NCI-H1436 (cell line): ENCODE results near the gene FUT1.

ENCODE experiments used
- DNase-seq: peaks from one replicate; lab custom pipeline; 2025; lab: John Stamatoyannopoulos, UW

The FUT1 gene

GRCh38 chr19:48741129-48741999 is 11.1 kb downstream of the FUT1 start:
- no peak for DNase-seq

- no peak for DNase-seq
Measured at GRCh38 chr19:48740164-48740972, 12.1 kb downstream of the FUT1 start, which contains the start of gene RASIP1. RASIP1 (minus strand) TSS chr19:48740610; CDS start chr19:48740282, 328 bp downstream.

- DNase-seq: no peak
Measured at GRCh38 chr19:48739404-48740163, 12.9 kb downstream of the FUT1 start.

DNA sequence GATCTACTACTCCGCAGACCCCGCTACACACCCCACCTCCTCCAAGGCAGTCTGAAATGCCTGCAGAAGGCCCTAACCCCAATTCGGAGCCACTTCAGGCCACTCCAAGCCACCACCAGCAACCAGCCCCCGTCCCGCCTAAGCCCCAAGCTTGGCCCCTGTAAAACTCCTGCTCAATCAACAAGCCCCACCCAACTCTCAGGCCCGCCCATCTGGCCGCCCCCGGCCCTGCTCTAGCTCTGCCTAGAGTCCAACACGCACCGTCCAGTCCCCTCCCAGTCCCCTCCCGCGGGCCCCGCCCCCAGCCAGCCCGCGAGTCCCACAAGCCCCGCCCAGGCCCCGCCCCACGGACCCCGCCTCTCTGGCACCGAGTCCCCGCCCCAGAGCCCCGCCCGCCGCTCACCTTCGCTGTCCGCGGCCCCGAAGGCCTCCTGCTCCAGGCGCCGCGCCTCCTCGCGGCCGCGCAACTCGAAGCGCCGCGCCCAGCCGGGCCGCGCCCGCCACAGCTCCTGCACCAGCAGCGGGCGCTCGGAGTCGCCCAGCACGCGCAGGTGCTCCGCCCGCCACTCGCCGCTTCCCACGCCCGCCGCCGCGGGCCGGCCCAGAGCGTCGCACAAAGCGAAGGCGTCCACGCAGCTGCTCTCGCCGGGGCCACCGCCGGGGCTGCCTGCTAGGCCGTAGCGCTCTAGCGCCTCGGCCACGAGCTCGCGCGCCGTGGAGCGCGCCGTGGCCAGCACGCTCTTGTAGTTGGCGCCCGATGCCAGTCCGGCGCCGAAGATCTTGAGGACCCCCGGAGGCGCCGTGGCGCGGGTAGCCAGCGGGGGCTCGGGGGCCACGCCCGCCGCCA is 13.7 kb downstream of the FUT1 start:
- peak; percentile 96 for DNase-seq

DNA sequence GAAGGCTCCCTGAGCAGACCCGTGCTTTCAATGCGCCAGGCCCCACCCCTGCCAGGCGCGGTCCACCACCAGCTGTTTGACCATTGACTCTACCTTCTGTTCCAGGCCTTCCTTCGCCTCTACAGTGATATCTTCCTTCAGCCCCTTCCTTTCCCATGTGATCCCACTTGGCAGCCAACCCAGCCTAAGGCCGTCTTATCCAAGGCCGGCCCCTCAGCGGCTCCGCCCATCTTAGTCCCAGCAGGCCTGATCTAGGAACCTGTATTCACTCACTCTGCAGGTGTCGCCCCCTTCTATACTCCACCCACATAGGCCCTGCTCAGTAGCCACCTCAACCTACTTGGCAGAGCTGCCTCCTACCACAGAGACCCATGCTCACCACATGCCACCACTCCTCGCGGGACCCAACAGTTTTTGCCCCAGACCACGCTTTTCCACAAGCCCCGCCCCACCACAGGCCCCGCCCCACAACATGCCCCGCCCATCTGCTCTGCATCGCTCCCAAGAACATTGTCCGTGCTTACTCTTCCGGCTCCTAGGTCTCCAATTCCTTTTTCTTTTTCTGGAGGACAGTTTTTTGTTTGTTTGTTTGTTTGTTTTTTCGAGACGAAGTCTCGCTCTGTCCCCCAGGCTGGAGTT is 15.0 kb downstream of the FUT1 start:
- peak; percentile 33 for DNase-seq

GRCh38 chr19:48735031-48735615 is 17.3 kb downstream of the FUT1 start:
- DNase-seq: no peak

GRCh38 chr19:48734625-48735024 is 17.8 kb downstream of the FUT1 start:
- DNase-seq: no peak

- DNase-seq: no peak
Measured at GRCh38 chr19:48731452-48731851, 21.0 kb downstream of the FUT1 start.

GRCh38 chr19:48728911-48729664 is 23.4 kb downstream of the FUT1 start:
- no peak for DNase-seq

GRCh38 chr19:48726556-48726955 is 25.9 kb downstream of the FUT1 start:
- DNase-seq: no peak

DNA sequence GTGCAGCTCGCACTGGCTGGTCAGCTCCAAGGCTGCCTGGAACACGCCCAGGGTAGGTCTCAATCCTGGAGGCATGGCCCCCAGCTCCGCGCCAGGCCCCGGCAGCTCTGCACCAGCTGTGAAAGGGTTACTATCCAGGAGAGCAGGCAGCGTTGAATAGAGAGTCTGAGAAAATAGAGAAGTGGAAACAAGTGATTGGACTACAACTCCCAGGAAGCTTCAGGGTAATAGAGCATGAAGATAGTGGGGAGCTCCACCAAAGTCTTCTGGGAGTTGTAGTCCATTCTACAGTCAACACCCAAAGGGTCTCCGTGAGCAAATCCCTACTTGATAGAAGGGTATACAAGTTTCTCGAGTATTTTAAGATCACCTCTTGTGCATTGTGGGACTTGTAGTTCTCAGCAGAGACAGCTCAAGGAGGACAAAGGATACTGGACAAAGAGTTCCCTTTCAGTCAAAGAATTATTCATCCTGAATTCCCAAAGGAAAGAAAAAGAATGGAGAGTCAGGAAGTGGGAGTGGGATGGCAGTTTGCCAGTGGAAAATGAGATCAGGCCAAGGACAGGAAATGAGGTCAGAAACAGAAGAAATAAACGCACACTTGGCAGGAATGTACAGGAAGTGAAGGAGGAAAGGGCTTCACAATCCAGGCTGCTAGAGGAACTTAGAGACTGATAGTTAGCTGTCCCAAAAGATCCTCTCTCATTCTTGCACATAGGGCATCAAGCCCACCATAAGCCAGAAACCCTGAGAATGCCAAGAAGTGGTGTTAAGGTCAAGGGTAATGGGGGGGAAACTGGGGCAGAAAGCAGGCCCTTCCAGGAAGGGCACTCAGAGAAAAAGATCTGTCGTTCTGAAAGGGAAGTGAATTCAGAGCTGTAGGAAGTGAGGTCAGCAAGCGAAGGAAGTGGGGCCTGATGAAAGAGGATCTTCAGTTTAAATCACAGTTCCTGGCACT is 27.4 kb downstream of the FUT1 start:
- peak; percentile 76 for DNase-seq

DNA sequence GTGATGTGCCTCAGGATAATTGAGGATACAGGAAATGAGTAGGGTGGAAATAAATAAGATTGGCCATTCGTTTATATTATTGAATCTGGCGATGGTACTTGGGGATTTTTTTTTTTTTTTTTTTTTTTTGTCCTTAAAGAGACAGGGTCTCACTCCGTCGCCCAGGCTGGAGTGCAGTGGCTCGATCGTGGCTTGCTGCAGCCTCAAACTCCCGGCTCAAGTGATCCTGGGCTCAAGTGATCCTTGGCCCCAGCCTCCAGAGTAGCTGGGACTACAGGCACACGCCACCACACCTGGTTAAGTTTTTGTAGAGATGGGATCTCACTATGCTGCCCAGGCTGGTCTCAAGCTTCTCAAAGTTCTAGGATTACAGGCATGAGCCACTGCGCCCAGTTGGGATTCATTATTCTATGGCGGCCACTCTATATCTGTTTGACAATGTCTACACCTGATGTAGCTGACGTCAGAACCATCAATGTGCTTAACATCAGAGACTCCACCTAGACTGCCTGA is 30.2 kb downstream of the FUT1 start:
- no peak for DNase-seq

GRCh38 chr19:48720613-48721296 is 31.7 kb downstream of the FUT1 start:
- DNase-seq: peak; percentile 100

DNA sequence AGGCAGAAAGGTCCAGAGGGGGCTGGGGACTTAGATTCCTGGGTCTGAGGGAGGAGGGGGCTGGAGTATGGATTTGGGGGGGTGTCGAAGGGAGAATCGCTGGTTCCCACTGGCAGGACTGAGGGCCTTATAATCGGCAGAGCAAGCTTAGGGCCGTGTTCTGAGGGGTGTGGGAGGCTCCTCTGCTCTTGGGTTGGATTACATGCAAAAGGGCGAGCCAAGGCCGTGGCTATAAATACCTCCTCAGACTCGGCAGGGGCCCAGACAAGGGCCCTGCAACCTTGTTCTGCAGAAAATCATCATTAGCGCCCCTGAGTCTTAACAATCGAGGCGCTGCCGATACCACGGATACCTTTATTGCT is 32.2 kb downstream of the FUT1 start:
- no peak for DNase-seq

- peak; percentile 60 for DNase-seq
Measured at GRCh38 chr19:48719263-48720171, 32.9 kb downstream of the FUT1 start, which contains the start of gene MAMSTR. MAMSTR (minus strand) TSS chr19:48719725; CDS start chr19:48719031, 694 bp downstream.

GRCh38 chr19:48718711-48719231 is 33.7 kb downstream of the FUT1 start:
- DNase-seq: no peak
